ENCODE measurements around the gene CRP.

DNA sequence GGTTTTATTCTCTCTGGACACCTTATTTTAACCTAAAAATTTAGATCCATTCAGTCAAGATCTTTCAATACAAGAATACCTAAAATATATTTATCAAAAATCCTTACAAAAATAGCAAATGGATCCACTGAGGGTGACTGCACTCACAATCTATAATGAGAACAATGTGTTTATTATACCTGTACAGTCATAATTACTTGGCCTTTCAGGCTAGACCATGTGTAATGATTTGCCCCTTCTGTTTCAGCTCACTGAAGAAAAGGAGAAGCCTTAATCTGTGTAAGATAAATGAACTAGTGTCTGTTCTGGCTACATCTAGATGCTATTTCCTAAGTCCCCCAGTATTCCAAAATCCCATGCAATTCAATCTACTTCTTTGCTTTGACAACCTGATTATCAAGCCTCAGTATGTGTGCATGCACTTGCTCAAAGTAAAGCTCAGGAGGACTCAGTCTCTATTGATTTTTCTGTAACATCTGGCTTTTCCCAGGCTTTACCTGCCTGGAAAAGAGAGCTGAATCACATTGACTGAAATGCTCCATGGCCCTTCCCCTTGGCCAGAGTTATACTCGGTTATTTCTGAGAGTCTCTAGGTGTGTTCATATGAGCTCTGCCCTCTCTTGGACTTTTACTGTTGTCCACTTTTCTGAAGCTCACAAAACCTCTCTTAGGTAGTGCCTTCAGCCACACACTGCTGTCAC is 27.6 kb downstream of the CRP start:
- no peak for TF ChIP-seq POLR2AphosphoS5 (IDR thresholded peaks at IDR 0.05)
- no peak for TF ChIP-seq POLR2A (IDR thresholded peaks at IDR 0.05)
